ENCODE results near the gene ULK4.

GRCh38 chr3:41629072-41629471 lies 332.8 kb downstream of the ULK4 start:
- TF ChIP-seq CTCF (conservative IDR thresholded peaks at IDR 0.05) (no peak), ZFX (IDR thresholded peaks at IDR 0.05) (no peak)

Data from C4-2B (cell line).